Colonic mucosa (tissue), 4 donors: Measurements from ENCODE around the gene SNX10. TPM values are rescaled to one million over a fixed set of nuclear protein-coding genes. Genes with fewer than 3 reads are reported as not detected.
"Not testable (repeated sequence)": the region's sequence is repeated elsewhere in the genome, so short reads cannot be mapped to it uniquely, and the experiment has no call there.

ENCODE experiments used
- DNase-seq: peaks from one replicate; pipeline ENCODE4 v3.0.0-alpha.2; 2020
- H3K27ac ChIP-seq: fragments of 200-600 bp; one replicate; pipeline ENCODE4 v1.8.0; 2021
- H3K27me3 ChIP-seq: fragments of 200-600 bp; one replicate; pipeline ENCODE4 v1.8.0; 2021
- H3K36me3 ChIP-seq: fragments of 200-600 bp; one replicate; pipeline ENCODE4 v1.8.0; 2021
- H3K4me1 ChIP-seq: fragments of 200-600 bp; one replicate; pipeline ENCODE4 v1.8.0; 2021; ENCODE audit warnings: mild to moderate bottlenecking
- H3K4me3 ChIP-seq: fragments of 200-600 bp; one replicate; pipeline ENCODE4 v1.8.0; 2021
- H3K9ac ChIP-seq, 2 donors: one replicate each; pipeline ENCODE4 v1.7.0; 2013; ENCODE audit warnings: control low read depth in 2 of 2, low read depth in 2 of 2, low read length in 2 of 2
- H3K9me3 ChIP-seq: fragments of 200-600 bp; one replicate; pipeline ENCODE4 v1.8.0; 2021
- CTCF ChIP-seq: fragments of 200-600 bp; IDR thresholded peaks from one replicate; pipeline ENCODE4 v1.8.0; 2022; ENCODE audit warnings: antibody characterized with exemption, mild to moderate bottlenecking
- intact Hi-C: fragments of 100-400 bp; cut with DNase I; formaldehyde crosslinking; loops from one replicate; pipeline ENCODE4 v1.14.1; 2022
- total RNA-seq, 2 donors: library from RNA; stranded (reverse); fragmentation: NEBNext Ultra II Directional in 1 of 2; extraction: Animal tissue kit (Norgen Biotek cat#: 25700) in 1 of 2; gene quantifications; one replicate each; pipeline ENCODE4 v1.2.1, GENCODE V29; 2021
- donor health status: healthy.
- donor health status: DM: no; HTN: no; CAD: no.
- donor health status: DM: no; HTN: no; CAD: no.

SNX10 gene
- 1 to 10 TPM; 3.1 to 4.9 TPM for total RNA-seq

GRCh38 chr7:26291699-26292538 lies at the start of gene SNX10:
Gene SNX10, plus strand, starts transcription at chr7:26291862. Its CDS starts 54,581 bp downstream, at chr7:26346443.
- Histone ChIP-seq H3K9me3 (no peaks in the 10 kb centered on the region), H3K9ac (peak within 1 kb of the TSS in 1 of 2 donors; percentile 73), H3K4me3 (peak within 1 kb of the TSS; percentile 64), H3K27me3 (no peaks in the 10 kb centered on the region), H3K27ac (no peak within 1 kb of the TSS), H3K36me3 (no peaks in the 10 kb centered on the region), H3K4me1 (no peaks in the 10 kb centered on the region)
- no peak for TF ChIP-seq CTCF
- intact Hi-C loops = no loop called here
- DNase-seq = peak; percentile 67

GRCh38 chr7:26245150-26245549 lies 46.5 kb upstream of the SNX10 start:
- no peak for DNase-seq
- H3K9me3 ChIP-seq = no peaks in the 10 kb centered on the region
- no peaks in the 10 kb centered on the region for H3K4me1 ChIP-seq
- H3K4me3 ChIP-seq = no peak overlapping the region
- intact Hi-C loops = no loop called here
- H3K36me3 ChIP-seq = no peaks in the 10 kb centered on the region
- no peak for TF ChIP-seq CTCF
- no peak overlapping the region for H3K9ac ChIP-seq
- no peaks in the 10 kb centered on the region for H3K27me3 ChIP-seq
- H3K27ac ChIP-seq = no peak overlapping the region

- Histone ChIP-seq H3K4me1 (no peaks in the 10 kb centered on the region), H3K4me3 (no peak overlapping the region), H3K27ac (no peak overlapping the region), H3K36me3 (no peaks in the 10 kb centered on the region), H3K9ac (no peak overlapping the region), H3K27me3 (no peaks in the 10 kb centered on the region), H3K9me3 (no peaks in the 10 kb centered on the region)
- no peak for TF ChIP-seq CTCF
- intact Hi-C loops = no loop called here
- no peak for DNase-seq
Measured at GRCh38 chr7:26250239-26250638, 41.4 kb upstream of the SNX10 start.

GRCh38 chr7:26261866-26262265 lies 29.8 kb upstream of the SNX10 start:
- DNase-seq, H3K27me3 ChIP-seq, H3K4me1 ChIP-seq, H3K4me3 ChIP-seq, H3K9me3 ChIP-seq, H3K36me3 ChIP-seq, H3K27ac ChIP-seq, H3K9ac ChIP-seq, intact Hi-C loops: not testable (repeated sequence)

GRCh38 chr7:26265065-26265464 lies 26.6 kb upstream of the SNX10 start:
- no peak for TF ChIP-seq CTCF
- H3K36me3 ChIP-seq = no peaks in the 10 kb centered on the region
- H3K27me3 ChIP-seq = no peaks in the 10 kb centered on the region
- H3K27ac ChIP-seq = no peak overlapping the region
- intact Hi-C loops = no loop called here
- no peak overlapping the region for H3K4me3 ChIP-seq
- DNase-seq = no peak
- no peaks in the 10 kb centered on the region for H3K9me3 ChIP-seq
- H3K9ac ChIP-seq = no peak overlapping the region
- H3K4me1 ChIP-seq = no peaks in the 10 kb centered on the region

- Histone ChIP-seq H3K27me3 (no peaks in the 10 kb centered on the region), H3K4me3 (no peak overlapping the region), H3K9me3 (no peaks in the 10 kb centered on the region), H3K27ac (no peak overlapping the region), H3K36me3 (no peaks in the 10 kb centered on the region), H3K9ac (no peak overlapping the region), H3K4me1 (no peaks in the 10 kb centered on the region)
- TF ChIP-seq CTCF = no peak
- intact Hi-C loops = no loop called here
- DNase-seq = no peak
Measured at GRCh38 chr7:26265499-26266075, 26.1 kb upstream of the SNX10 start.
